GM06990 (cell line): ENCODE data around the gene SH3TC1.

ENCODE experiments used
- DNase-seq: peaks from one replicate; pipeline ENCODE4 v3.0.0-alpha.2; 2011; ENCODE audit not compliant: insufficient read length; ENCODE audit errors: extremely low read depth
- H3K27me3 ChIP-seq: replicated peaks from 2 replicates; pipeline ENCODE4 v1.6.0; 2011; ENCODE audit warnings: low read length; ENCODE audit not compliant: control insufficient read depth, insufficient read depth
- H3K36me3 ChIP-seq: 2 replicates; pipeline ENCODE4 v1.5.1; 2011; ENCODE audit warnings: low read length; ENCODE audit not compliant: control insufficient read depth, insufficient read depth
- H3K4me3 ChIP-seq: replicated peaks from 2 replicates; pipeline ENCODE4 v1.5.1; 2011; ENCODE audit warnings: low read depth, mild to moderate bottlenecking, control low read depth, low read length
- CTCF ChIP-seq: IDR thresholded peaks from 2 replicates; pipeline ENCODE4 v1.5.1; 2011; ENCODE audit warnings: low read length, control low read depth, mild to moderate bottlenecking, inconsistent platforms; ENCODE audit not compliant: insufficient read depth, poor library complexity, severe bottlenecking

SH3TC1 gene

GRCh38 chr4:8224267-8224974 lies 25.3 kb downstream of the SH3TC1 start:
- H3K27me3 ChIP-seq: no peaks in the 10 kb centered on the region
- H3K36me3 ChIP-seq: peaks cover 38% of the 10 kb centered on the region
- TF ChIP-seq CTCF: no peak
- no peak for DNase-seq
- no peak overlapping the region for H3K4me3 ChIP-seq

DNA sequence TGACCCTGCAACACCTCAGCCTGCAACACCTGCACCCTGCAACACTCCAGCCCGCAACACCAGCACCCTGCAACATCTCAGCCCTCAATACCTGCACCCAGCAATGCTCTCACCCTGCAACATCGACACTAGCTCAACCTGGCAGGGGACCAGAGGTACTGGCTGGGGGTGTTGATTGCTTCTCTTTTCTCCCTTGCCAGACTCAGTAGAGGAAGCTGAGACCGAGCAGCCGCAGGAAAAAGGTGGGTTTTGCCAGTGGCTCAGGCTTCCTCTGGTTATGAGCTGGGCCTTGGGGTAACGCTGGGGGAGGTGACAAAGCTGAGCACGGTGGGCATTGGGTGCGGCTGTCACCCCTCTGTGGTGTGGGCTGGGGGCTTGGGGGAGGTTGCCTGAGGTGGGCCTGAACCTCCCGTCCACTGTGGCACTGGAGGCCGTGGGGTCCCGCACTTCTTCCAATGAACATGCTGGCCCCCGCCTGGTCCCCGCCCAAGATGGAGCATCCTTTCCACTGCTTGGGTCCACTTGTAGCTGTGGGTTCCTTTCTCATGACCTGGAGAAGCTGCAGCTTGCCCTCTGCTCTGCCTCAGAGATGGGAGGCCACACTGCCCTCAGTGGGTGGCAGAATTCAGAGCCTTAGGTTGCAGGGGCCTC lies 26.0 kb downstream of the SH3TC1 start:
- DNase-seq: no peak
- Histone ChIP-seq H3K36me3 (peaks cover 38% of the 10 kb centered on the region), H3K4me3 (no peak overlapping the region), H3K27me3 (no peaks in the 10 kb centered on the region)
- no peak for TF ChIP-seq CTCF

GRCh38 chr4:8225706-8226443 lies 26.8 kb downstream of the SH3TC1 start:
- no peaks in the 10 kb centered on the region for H3K27me3 ChIP-seq
- no peak overlapping the region for H3K4me3 ChIP-seq
- no peak for TF ChIP-seq CTCF
- peaks cover 36% of the 10 kb centered on the region for H3K36me3 ChIP-seq
- DNase-seq: no peak

DNA sequence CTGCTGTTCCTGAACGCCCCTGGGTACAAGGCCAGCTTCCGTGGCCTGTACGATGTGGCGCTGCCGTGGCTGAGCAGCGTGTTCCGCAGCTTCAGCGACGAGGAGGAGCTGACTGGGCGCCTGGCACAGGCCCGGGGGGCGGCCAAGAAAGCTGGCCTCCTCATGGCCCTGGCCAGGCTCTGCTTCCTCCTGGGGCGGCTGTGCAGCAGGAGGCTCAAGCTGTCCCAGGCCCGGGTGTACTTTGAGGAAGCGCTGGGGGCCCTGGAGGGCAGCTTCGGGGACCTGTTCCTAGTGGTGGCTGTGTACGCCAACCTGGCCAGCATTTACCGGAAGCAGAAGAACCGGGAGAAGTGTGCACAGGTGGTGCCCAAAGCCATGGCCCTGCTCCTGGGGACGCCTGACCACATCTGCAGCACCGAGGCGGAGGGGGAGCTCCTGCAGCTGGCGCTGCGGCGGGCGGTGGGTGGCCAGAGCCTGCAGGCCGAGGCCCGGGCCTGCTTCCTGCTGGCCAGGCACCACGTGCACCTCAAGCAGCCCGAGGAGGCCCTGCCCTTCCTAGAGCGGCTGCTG lies 28.2 kb downstream of the SH3TC1 start:
- Histone ChIP-seq H3K4me3 (no peak overlapping the region), H3K27me3 (no peaks in the 10 kb centered on the region), H3K36me3 (peaks cover 36% of the 10 kb centered on the region)
- DNase-seq: no peak
- TF ChIP-seq CTCF: no peak

GRCh38 chr4:8227771-8228318 lies 28.8 kb downstream of the SH3TC1 start:
- no peaks in the 10 kb centered on the region for H3K27me3 ChIP-seq
- DNase-seq: no peak
- peaks cover 39% of the 10 kb centered on the region for H3K36me3 ChIP-seq
- TF ChIP-seq CTCF: no peak
- no peak overlapping the region for H3K4me3 ChIP-seq
